H1 (cell line): ENCODE measurements around the gene ATXN1L. TPM values are rescaled to one million over a fixed set of nuclear protein-coding genes. Genes with fewer than 3 reads are reported as not detected.

Experiments used
- CTCF ChIA-PET: fragments of 300-600 bp; sonication (Branson Sonifier 250); formaldehyde crosslinking; loops from one replicate; lab custom pipeline; 2021; ENCODE audit not compliant: partially characterized antibody; lab: Charles Lee
- POLR2A ChIA-PET: fragments of 300-600 bp; sonication (Branson Sonifier 250); formaldehyde crosslinking; loops from one replicate; lab custom pipeline; 2021; ENCODE audit warnings: inconsistent platforms; ENCODE audit not compliant: partially characterized antibody; lab: Charles Lee
- DNase-seq, 2 experiments: peaks; one replicate each; pipeline versions ENCODE4 v3.0.0 to v3.0.0-alpha.2; 2010 to 2022; ENCODE audit warnings: low spot score in 2 of 2, low read depth in 1 of 2, mixed read lengths in 1 of 2
- FAIRE-seq: peaks from 2 replicates; lab custom pipeline; 2011; peaks lifted over from hg19 to GRCh38; lab: Jason Lieb, UNC
- H2AFZ ChIP-seq: 2 replicates; pipeline ENCODE4 v1.8.1; 2012; ENCODE audit warnings: low read length, inconsistent platforms
- H2AK5ac ChIP-seq: 2 replicates; pipeline ENCODE4 v1.6.1; 2013; ENCODE audit warnings: low read depth, low read length
- H2BK120ac ChIP-seq: replicated peaks from 2 replicates; pipeline ENCODE3; 2013; ENCODE audit warnings: low read depth, low read length, inconsistent platforms
- H2BK12ac ChIP-seq: 2 replicates; pipeline ENCODE4 v1.6.1; 2013; ENCODE audit warnings: low read depth, low read length
- H2BK15ac ChIP-seq: 2 replicates; pipeline ENCODE4 v1.6.1; 2013; ENCODE audit warnings: low read length
- H2BK20ac ChIP-seq: 2 replicates; pipeline ENCODE4 v1.6.1; 2013; ENCODE audit warnings: low read length
- H2BK5ac ChIP-seq: 2 replicates; pipeline ENCODE4 v1.6.1; 2013; ENCODE audit warnings: low read depth, low read length
- H3K14ac ChIP-seq: 2 replicates; pipeline ENCODE4 v1.6.1; 2013; ENCODE audit warnings: inconsistent platforms; ENCODE audit not compliant: insufficient read length
- H3K18ac ChIP-seq: 2 replicates; pipeline ENCODE4 v1.6.1; 2013; ENCODE audit warnings: low read length; ENCODE audit errors: extremely low read depth
- H3K23ac ChIP-seq: 2 replicates; pipeline ENCODE4 v1.6.1; 2013; ENCODE audit warnings: inconsistent platforms; ENCODE audit not compliant: insufficient read length
- H3K23me2 ChIP-seq: 2 replicates; pipeline ENCODE4 v1.6.1; 2013; ENCODE audit warnings: low read depth, low read length
- H3K27ac ChIP-seq: 2 replicates; pipeline ENCODE4 v1.6.1; 2011; ENCODE audit warnings: low read depth, low read length, inconsistent platforms
- H3K27me3 ChIP-seq, 4 experiments: replicated peaks in 1 of 4; 1 replicate in 1 of 4; 2 replicates in 3 of 4; pipeline versions ENCODE4 v1.6.1 to v1.8.1; 2011 to 2013; ENCODE audit warnings: low read length in 3 of 4, mild to moderate bottlenecking in 3 of 4, inconsistent platforms in 2 of 4, mixed read lengths in 2 of 4, moderate library complexity in 1 of 4; ENCODE audit not compliant: control insufficient read depth in 3 of 4, insufficient read depth in 3 of 4; ENCODE audit errors: extremely low read depth in 1 of 4
- H3K36me3 ChIP-seq, 4 experiments: 2 replicates each; pipeline versions ENCODE4 v1.6.1 to v1.8.1; 2011 to 2013; ENCODE audit warnings: mild to moderate bottlenecking in 4 of 4, low read length in 3 of 4, moderate library complexity in 2 of 4, control low read depth in 1 of 4, inconsistent platforms in 1 of 4; ENCODE audit not compliant: insufficient read depth in 4 of 4, control insufficient read depth in 2 of 4
- H3K4ac ChIP-seq: replicated peaks from 2 replicates; pipeline ENCODE3; 2013; ENCODE audit warnings: low read length, low read depth, mixed read lengths, inconsistent platforms; ENCODE audit not compliant: insufficient read length
- H3K4me1 ChIP-seq, 4 experiments: replicated peaks in 1 of 4; 1 replicate in 1 of 4; 2 replicates in 3 of 4; pipeline versions ENCODE4 v1.6.1 to v1.8.1; 2011 to 2013; ENCODE audit warnings: low read length in 3 of 4, inconsistent platforms in 2 of 4, mixed read lengths in 1 of 4; ENCODE audit not compliant: insufficient read depth in 4 of 4, control insufficient read depth in 3 of 4
- H3K4me2 ChIP-seq, 2 experiments: 2 replicates each; pipeline versions ENCODE4 v1.6.1 to v1.8.1; 2011 to 2013; ENCODE audit warnings: low read depth in 2 of 2, low read length in 2 of 2, control low read depth in 1 of 2, inconsistent platforms in 1 of 2, mild to moderate bottlenecking in 1 of 2; ENCODE audit not compliant: insufficient read depth in 1 of 2
- H3K4me3 ChIP-seq, 4 experiments: fragments of 200-600, 300-600 bp in 1 of 4; sonication (generic), shearing (Covaris generic), sonication (Bioruptor Twin) in 1 of 4; 2 replicates each; pipeline versions ENCODE4 v1.5.1 to v1.8.1; 2011 to 2016; ENCODE audit warnings: low read length in 4 of 4, low read depth in 3 of 4, control low read depth in 2 of 4, inconsistent platforms in 2 of 4, mild to moderate bottlenecking in 2 of 4, mixed read lengths in 1 of 4, moderate library complexity in 1 of 4; ENCODE audit not compliant: insufficient read depth in 2 of 4; ENCODE audit errors: extremely low read depth in 1 of 4
- H3K56ac ChIP-seq: replicated peaks from 2 replicates; pipeline ENCODE3; 2013; ENCODE audit warnings: low read depth, mild to moderate bottlenecking, mixed read lengths, low read length, inconsistent platforms; ENCODE audit not compliant: insufficient read length
- H3K79me1 ChIP-seq: 2 replicates; pipeline ENCODE4 v1.6.1; 2013; ENCODE audit warnings: low read depth, low read length, control low read depth
- H3K79me2 ChIP-seq, 2 experiments: 2 replicates each; pipeline versions ENCODE4 v1.6.1 to v1.8.1; 2012 to 2013; ENCODE audit warnings: low read length in 2 of 2, mild to moderate bottlenecking in 2 of 2, inconsistent platforms in 1 of 2; ENCODE audit not compliant: insufficient read depth in 2 of 2, control insufficient read depth in 1 of 2
- H3K9ac ChIP-seq, 4 experiments: replicated peaks in 1 of 4; 1 replicate in 1 of 4; 2 replicates in 3 of 4; pipeline versions ENCODE4 v1.6.1 to v1.8.1; 2011 to 2013; ENCODE audit warnings: low read depth in 3 of 4, low read length in 3 of 4, control low read depth in 2 of 4, mild to moderate bottlenecking in 2 of 4, moderate library complexity in 2 of 4, inconsistent platforms in 1 of 4; ENCODE audit errors: extremely low read depth in 1 of 4
- H3K9me3 ChIP-seq, 2 experiments: 2 replicates each; pipeline versions ENCODE4 v1.6.1 to v1.8.1; 2012 to 2013; ENCODE audit warnings: mild to moderate bottlenecking in 2 of 2, moderate library complexity in 2 of 2, control low read depth in 1 of 2, inconsistent platforms in 1 of 2, low read depth in 1 of 2, low read length in 1 of 2, mixed read lengths in 1 of 2; ENCODE audit not compliant: insufficient read depth in 2 of 2
- H4K20me1 ChIP-seq, 2 experiments: replicated peaks in 1 of 2; 2 replicates each; pipeline versions ENCODE3 to v1.8.1; 2011 to 2013; ENCODE audit warnings: inconsistent platforms in 2 of 2, low read length in 2 of 2, mild to moderate bottlenecking in 1 of 2; ENCODE audit not compliant: insufficient read depth in 2 of 2, control insufficient read depth in 1 of 2
- H4K5ac ChIP-seq: 2 replicates; pipeline ENCODE4 v1.6.1; 2013; ENCODE audit warnings: low read length, low read depth, mixed read lengths, inconsistent platforms; ENCODE audit not compliant: insufficient read length
- H4K8ac ChIP-seq: 2 replicates; pipeline ENCODE4 v1.8.0; 2013; ENCODE audit warnings: mild to moderate bottlenecking, moderate library complexity, low read length, inconsistent platforms; ENCODE audit not compliant: insufficient read depth; ENCODE audit errors: extremely low read depth
- H4K91ac ChIP-seq: replicated peaks from 2 replicates; pipeline ENCODE3; 2013; ENCODE audit warnings: low read length, mixed read lengths, inconsistent platforms; ENCODE audit not compliant: insufficient read length
- ASH2L ChIP-seq: fragments of 200-600, 300-600 bp; sonication (generic); IDR thresholded peaks from one replicate; pipeline ENCODE4 v1.7.1; 2017; ENCODE audit warnings: low read length
- RBBP5 ChIP-seq: IDR thresholded peaks from 2 replicates; pipeline ENCODE4 v1.7.1; 2012; ENCODE audit warnings: low read depth, mild to moderate bottlenecking, inconsistent platforms, low read length, moderate library complexity, borderline replicate concordance
- SAP30 ChIP-seq: fragments of 300-600 bp; sonication (generic); IDR thresholded peaks from 2 replicates; pipeline ENCODE4 v1.7.1; 2012; ENCODE audit warnings: low read length, moderate library complexity, mild to moderate bottlenecking, inconsistent platforms; ENCODE audit not compliant: insufficient read depth, insufficient replicate concordance
- SRF ChIP-seq: IDR thresholded peaks from 2 replicates; pipeline ENCODE4 v1.6.1; 2011; ENCODE audit warnings: mild to moderate bottlenecking, low read depth, low read length, moderate library complexity
- WGBS, 2 experiments: shearing (Covaris generic) in 1 of 2; methylation state at CpG; one replicate each; pipeline versions ENCODE4 v1.1.6 to v1.1.7; 2013 to 2015; ENCODE audit warnings: low lambda C conversion rate in 2 of 2, mixed read lengths in 2 of 2, inconsistent platforms in 1 of 2, low coverage in 1 of 2, missing lambda C conversion rate in 1 of 2; ENCODE audit not compliant: insufficient replicate concordance in 2 of 2, insufficient coverage in 1 of 2, insufficient read length in 1 of 2; ENCODE audit errors: extremely low coverage in 1 of 2, missing lambda C conversion rate in 1 of 2; 5-methylcytosine and 5-hydroxymethylcytosine counted together
- polyA plus RNA-seq, 7 experiments: library from polyadenylated mRNA; depleted of rRNA in 3 of 7; stranded (reverse) in 5 of 7; unstranded in 2 of 7; fragments of >200 nt in 5 of 7; fragments of 200-250 nt in 2 of 7; gene quantifications; 1 replicate in 5 of 7; 2 replicates in 1 of 7; 4 replicates in 1 of 7; pipeline versions ENCODE4 v1.2.1 to v1.2.3, GENCODE V29; 2011 to 2013; ENCODE audit warnings: missing spikeins in 2 of 7, mixed read lengths in 2 of 7
- total RNA-seq: library from RNA; stranded (reverse); fragmentation: NEBNext Ultra II Directional; extraction: Animal tissue kit (Norgen Biotek cat#: 25700); gene quantifications from 2 replicates; pipeline ENCODE4 v1.2.1, GENCODE V29; 2021

The ATXN1L gene
- total and polyA plus RNA-seq, 2 of the 8 experiments (the other 6 are each of a cell fraction or from before 2014, with no cell fraction given): 12.1 to 23.8 TPM

GRCh38 chr16:71895679-71896365, 50.0 kb downstream of the ATXN1L start:
- DNase-seq: no peak
- Histone ChIP-seq H3K14ac (no peak overlapping the region), H4K20me1 (peaks cover 10 to 11% of the 10 kb centered on the region in 2 experiments), H2BK20ac (no peak overlapping the region), H2AK5ac (peak overlapping the region; percentile 39; the same call in 1 of the 2 replicates), H3K79me1 (no peaks in the 10 kb centered on the region), H3K9ac (peak overlapping the region; percentile 86 to 99 (median 90)), H3K27me3 (no peaks in the 10 kb centered on the region), H3K4me3 (peak overlapping the region; percentile 90 to 95 (median 94)), H3K18ac (peak overlapping the region; percentile 78), H3K23me2 (peaks cover 10% of the 10 kb centered on the region; the same call in 1 of the 2 replicates), H2BK5ac (peak overlapping the region; percentile 99), H3K4ac (peak overlapping the region; percentile 91), H3K56ac (peak overlapping the region; percentile 95), H3K4me2 (peak overlapping the region; percentile 73 to 87), H2BK15ac (no peak overlapping the region), H4K5ac (peak overlapping the region; percentile 98), H4K8ac (peak overlapping the region; percentile 98; the same call in 1 of the 2 replicates), H3K23ac (no peak overlapping the region), H2AFZ (no peak overlapping the region), H3K36me3 (peaks cover 0 to 6% (median 0%) of the 10 kb centered on the region in 4 experiments; a peak in 1 of 8 replicates), H3K4me1 (no peaks in the 10 kb centered on the region; a peak in 1 of 7 replicates), H3K9me3 (no peaks in the 10 kb centered on the region), H3K79me2 (peaks cover 41 to 55% of the 10 kb centered on the region in 2 experiments), H3K27ac (peak overlapping the region; percentile 94), H4K91ac (peak overlapping the region; percentile 89), H2BK12ac (no peak overlapping the region; the same call in 1 of the 2 replicates), H2BK120ac (peak overlapping the region; percentile 83)
- CTCF ChIA-PET: interaction anchor here (1.0 to 4.4 kb wide), 2 partner anchors 13 to 76 kb away, joined by 5 to 25 read pairs; partner anchors contain the start of gene ZNF821
- FAIRE-seq: no peak
- TF ChIP-seq SRF: no peak
- peak; percentile 58; the same call in 1 of the 2 replicates for TF ChIP-seq RBBP5
- peak; percentile 1 for TF ChIP-seq SAP30
- TF ChIP-seq ASH2L: peak; percentile 31
- 2% methylated on average over 44 of the region's 44 CpGs; no CpG with 5 or more reads in 1 of the 2 experiments for WGBS, 2 experiments
- POLR2A ChIA-PET: interaction anchor here (0.7 to 5.8 kb wide), 15 partner anchors 8 to 188 kb away, joined by 3 to 70 read pairs (median 4); partner anchors contain the start of genes AP1G1 and ZNF821
